NOMO-1 treated with dmso at 0.1 percent for 144 hours (cell line): ENCODE data around the gene GET4.
"Not testable (repeated sequence)": the region's sequence is repeated elsewhere in the genome, so short reads cannot be mapped to it uniquely, and the experiment has no call there.

Experiments used
- DNase-seq: peaks from one replicate; lab custom pipeline; 2025; ENCODE audit not compliant: unreplicated experiment; lab: John Stamatoyannopoulos, UW

GET4 gene

GRCh38 chr7:913736-914520 lies 37.6 kb downstream of the GET4 start:
- no peak for DNase-seq

- DNase-seq, result no peak
Measured at GRCh38 chr7:914521-915194, 38.3 kb downstream of the GET4 start.

- DNase-seq, result no peak
Measured at GRCh38 chr7:915291-916218, 39.2 kb downstream of the GET4 start.

GRCh38 chr7:916291-916941 lies 40.1 kb downstream of the GET4 start:
- no peak for DNase-seq

GRCh38 chr7:917255-918117 lies 41.1 kb downstream of the GET4 start:
- DNase-seq, result no peak

- no peak for DNase-seq
Measured at GRCh38 chr7:918118-918425, 41.7 kb downstream of the GET4 start.

GRCh38 chr7:918441-919113 lies 42.2 kb downstream of the GET4 start:
- no peak for DNase-seq

GRCh38 chr7:919114-919442 lies 42.7 kb downstream of the GET4 start:
- no peak for DNase-seq

GRCh38 chr7:919924-920341 lies 43.6 kb downstream of the GET4 start:
- no peak for DNase-seq

- no peak for DNase-seq
Measured at GRCh38 chr7:920351-921070, 44.2 kb downstream of the GET4 start.

- DNase-seq, result no peak
Measured at GRCh38 chr7:921071-921461, 44.7 kb downstream of the GET4 start.

GRCh38 chr7:921581-922333 lies 45.4 kb downstream of the GET4 start:
- no peak for DNase-seq

GRCh38 chr7:922334-923107 lies 46.2 kb downstream of the GET4 start:
- no peak for DNase-seq

- DNase-seq, result peak; percentile 93
Measured at GRCh38 chr7:923108-924041, 47.0 kb downstream of the GET4 start.

GRCh38 chr7:924042-924441 lies 47.7 kb downstream of the GET4 start:
- not testable (repeated sequence) for DNase-seq

- DNase-seq, result no peak
Measured at GRCh38 chr7:924541-925231, 48.3 kb downstream of the GET4 start.
